Muscle of back (tissue), 11 donors: ENCODE data around the gene TALDO1. TPM values are rescaled to one million over a fixed set of nuclear protein-coding genes. Genes with fewer than 3 reads are reported as not detected.
"Not testable (repeated sequence)": the region's sequence is repeated elsewhere in the genome, so short reads cannot be mapped to it uniquely, and the experiment has no call there.

Experiments used
- DNase-seq, 3 donors: peaks; one replicate each; pipeline versions ENCODE4 v3.0.0 to v3.0.0-alpha.2; 2013
- polyA plus RNA-seq, 10 donors: library from polyadenylated mRNA; unstranded; fragments of 120-200 nt; gene quantifications; one replicate each; pipeline ENCODE4 v1.2.1, GENCODE V29; 2013; ENCODE audit not compliant: insufficient read length in 10 of 10

TALDO1 gene
- polyA plus RNA-seq, 10 donors: 55.0 to 92.1 (median 66.3) TPM

- no peak for DNase-seq
These were observed 17.7 kb upstream of the TALDO1 start for GRCh38 chr11:729492-730074.

GRCh38 chr11:733072-733471 is 14.2 kb upstream of the TALDO1 start:
- no peak for DNase-seq

GRCh38 chr11:734541-734940 is 12.7 kb upstream of the TALDO1 start:
- not testable (repeated sequence) for DNase-seq

GRCh38 chr11:737366-737765 is 9.9 kb upstream of the TALDO1 start:
- DNase-seq: no peak

GRCh38 chr11:737899-738298 is 9.4 kb upstream of the TALDO1 start:
- DNase-seq: not testable (repeated sequence)

- no peak for DNase-seq
These were observed 5.1 kb upstream of the TALDO1 start for GRCh38 chr11:742156-742546.

GRCh38 chr11:742571-743201 is 4.6 kb upstream of the TALDO1 start:
- no peak for DNase-seq

GRCh38 chr11:745428-745827 is 1.8 kb upstream of the TALDO1 start:
- DNase-seq: no peak

- no peak for DNase-seq
These were observed 741 bp upstream of the TALDO1 start for GRCh38 chr11:746289-747157.

- DNase-seq: peak in 1 of 3 donors; percentile 43
These were observed 719 bp downstream of the TALDO1 start for GRCh38 chr11:748007-748359.

- DNase-seq: no peak
These were observed 2.5 kb downstream of the TALDO1 start for GRCh38 chr11:749731-750130.

- no peak for DNase-seq
These were observed 13.0 kb downstream of the TALDO1 start for GRCh38 chr11:760236-760635.

GRCh38 chr11:761526-762108 is 14.4 kb downstream of the TALDO1 start:
- no peak for DNase-seq

GRCh38 chr11:762421-763072 is 15.3 kb downstream of the TALDO1 start:
- DNase-seq: no peak

- DNase-seq: no peak
These were observed 15.8 kb downstream of the TALDO1 start for GRCh38 chr11:763073-763463.

GRCh38 chr11:763549-764321 is 16.5 kb downstream of the TALDO1 start:
- no peak for DNase-seq

- DNase-seq: no peak
These were observed 17.2 kb downstream of the TALDO1 start for GRCh38 chr11:764322-765024.

GRCh38 chr11:765025-765801 is 17.9 kb downstream of the TALDO1 start:
- DNase-seq: peak in 1 of 3 donors; percentile 49

GRCh38 chr11:765802-766091 is 18.5 kb downstream of the TALDO1 start:
- no peak for DNase-seq
